ENCODE results near the gene ROPN1L. TPM values are rescaled to one million over a fixed set of nuclear protein-coding genes. Genes with fewer than 3 reads are reported as not detected.

ROPN1L gene
- total and polyA plus RNA-seq, 2 of the 4 experiments (the other 2 are of a cell fraction): 0.34 to 0.36 TPM

GRCh38 chr5:10475931-10476676 lies 34.4 kb downstream of the ROPN1L start:
- Histone ChIP-seq H3K4me1 (ENCODE audit: control insufficient read depth, insufficient read depth, low read length) (peaks cover 18% of the 10 kb centered on the region), H3K4me3 (ENCODE audit: insufficient read depth, low read depth, low read length) (no peak overlapping the region), H4K20me1 (ENCODE audit: insufficient read depth, low read length) (no peaks in the 10 kb centered on the region), H2BK5ac (ENCODE audit: low read depth, low read length, poor library complexity, severe bottlenecking) (no peak overlapping the region), H3K56ac (ENCODE audit: extremely low read depth, insufficient read depth, low read length) (no peak overlapping the region), H2AK9ac (replicated peaks; ENCODE audit: low read depth, low read length, poor library complexity) (no peak overlapping the region), H3K4ac (ENCODE audit: low read depth, low read length) (no peak overlapping the region), H3K27ac (ENCODE audit: insufficient read depth, low read length) (no peak overlapping the region), H3K23ac (ENCODE audit: low read depth, low read length) (no peak overlapping the region), H3K9me3 (ENCODE audit: control insufficient read depth, insufficient read depth, low read length) (peaks cover 9% of the 10 kb centered on the region), H3K4me2 (ENCODE audit: low read depth, low read length) (no peak overlapping the region), H3K9me1 (ENCODE audit: insufficient read depth, low read length) (peaks cover 10% of the 10 kb centered on the region; the same call in 1 of the 2 replicates), H4K5ac (ENCODE audit: low read depth, low read length) (no peak overlapping the region), H3K27me3 (ENCODE audit: control insufficient read depth, insufficient read depth, low read length) (no peaks in the 10 kb centered on the region), H2BK120ac (ENCODE audit: low read depth, low read length) (no peak overlapping the region), H3K9ac (ENCODE audit: low read depth, low read length) (no peak overlapping the region), H4K91ac (ENCODE audit: insufficient read depth, low read depth, low read length) (no peak overlapping the region), H2BK20ac (ENCODE audit: low read depth, low read length) (no peak overlapping the region), H3K18ac (ENCODE audit: low read depth, low read length) (no peak overlapping the region), H2AK5ac (ENCODE audit: low read depth, low read length) (peak overlapping the region; percentile 63; the same call in 1 of the 2 replicates), H3K36me3 (ENCODE audit: control insufficient read depth, insufficient read depth, low read length) (no peaks in the 10 kb centered on the region), H2BK15ac (ENCODE audit: low read depth, low read length) (no peak overlapping the region), H4K8ac (ENCODE audit: low read depth in 2 of 2, low read length in 2 of 2) (no peak overlapping the region), H3K79me1 (ENCODE audit: low read depth in 1 of 2, low read length in 2 of 2) (0 out of 4 replicates have a peak, but pooled peaks cover 0 to 2% of the 10 kb centered on the region in 2 experiments), H2AFZ (replicated peaks; ENCODE audit: low read length, poor library complexity) (no peak overlapping the region), H3K14ac (replicated peaks; ENCODE audit: low read depth, low read length) (no peak overlapping the region)
- dilution Hi-C loops (cut with HindIII; ENCODE audit: low sequenced_read_pairs, unreplicated experiment): no loop called here
- in situ Hi-C loops (cut with MboI; ENCODE audit: low sequenced_read_pairs): no loop called here
- TF ChIP-seq MXI1 (IDR thresholded peaks at IDR 0.05; ENCODE audit: borderline replicate concordance, low read depth, low read length) (no peak), ELK1 (IDR thresholded peaks at IDR 0.05; ENCODE audit: borderline replicate concordance, low read depth, low read length) (no peak), MAFK (IDR thresholded peaks at IDR 0.05; ENCODE audit: low read depth, low read length) (no peak), CHD1 (IDR thresholded peaks at IDR 0.05; ENCODE audit: low read depth, low read length) (no peak), MAZ (IDR thresholded peaks at IDR 0.05; ENCODE audit: borderline replicate concordance, low read depth, low read length) (no peak), RCOR1 (IDR thresholded peaks at IDR 0.05; ENCODE audit: insufficient replicate concordance, low read length) (no peak), RFX5 (IDR thresholded peaks at IDR 0.05; ENCODE audit: low read depth, low read length) (no peak), CTCF (conservative IDR thresholded peaks at IDR 0.05; ENCODE audit: low read depth, low read length) (no peak)
- no peak for DNase-seq
- BruUV-seq (replicated peaks): no TSS peak
- intact Hi-C loops (cut with micrococcal nuclease): no loop called here
- POLR2A ChIA-PET (ENCODE audit: unreplicated experiment): no interaction called here
- CTCF ChIA-PET: no interaction called here
- ATAC-seq (ENCODE audit: low read depth): no peak
- 100% methylated on average over 3 of the region's 12 CpGs; no CpG with 5 or more reads in 1 of the 2 experiments for WGBS, 2 experiments (ENCODE audit: extremely low coverage in 2 of 2, insufficient read length in 1 of 2)
